GM21737 (cell line): ENCODE results near the gene CXCL6.

ENCODE experiments used
- ATAC-seq: cut with Tn5 transposase; IDR thresholded peaks from one replicate; pipeline ENCODE4 v1.9.1; 2021; ENCODE audit warnings: mild to moderate bottlenecking, moderate library complexity; ENCODE audit not compliant: unreplicated experiment

Gene CXCL6

GRCh38 chr4:73865431-73866096 lies 29.1 kb downstream of the CXCL6 start:
- no peak for ATAC-seq

GRCh38 chr4:73866246-73866645 lies 29.8 kb downstream of the CXCL6 start:
- no peak for ATAC-seq

- no peak for ATAC-seq
These were observed 31.3 kb downstream of the CXCL6 start for GRCh38 chr4:73867783-73868182.

DNA sequence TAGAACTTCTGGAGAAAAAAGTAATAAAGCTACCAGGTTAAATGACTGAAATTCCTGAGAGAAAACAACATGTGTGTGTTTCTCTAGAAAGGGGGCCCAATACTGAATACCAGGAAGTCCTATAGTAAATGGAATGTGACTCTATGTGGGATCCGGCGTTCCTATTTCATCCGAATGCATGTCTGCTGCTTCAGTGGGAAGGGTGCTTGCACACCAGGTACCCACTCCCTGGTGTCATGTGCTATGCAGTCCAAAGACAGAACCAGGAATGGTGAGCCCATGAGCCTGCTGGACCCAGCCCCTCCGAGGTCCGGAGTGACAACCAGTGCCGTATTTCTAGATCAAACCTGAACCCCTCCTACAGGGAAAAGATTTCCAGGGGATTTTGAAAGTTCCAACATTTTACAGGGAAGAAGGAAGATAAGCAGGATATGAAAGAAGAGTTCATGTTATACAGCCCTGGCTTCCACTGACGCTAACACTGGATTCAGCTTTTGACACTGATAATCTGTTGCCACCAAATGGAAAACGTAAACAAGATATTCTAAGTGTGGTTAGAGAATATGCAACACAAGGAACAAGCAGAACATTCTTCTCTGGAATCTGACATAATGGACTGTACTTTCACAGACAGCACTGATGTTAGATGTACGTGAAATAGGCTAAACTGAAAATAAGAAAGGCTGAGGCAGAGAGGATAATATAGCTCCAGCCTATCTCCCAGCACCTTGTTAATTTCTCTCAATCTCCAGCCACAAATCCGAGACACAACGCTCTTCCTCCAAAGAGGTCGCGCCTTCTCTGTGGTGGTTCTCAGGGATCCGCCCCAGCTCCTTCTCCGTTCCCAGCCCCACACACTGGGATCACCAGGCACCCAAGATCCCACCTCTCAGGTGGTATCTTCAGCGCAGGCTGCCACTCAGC lies 32.0 kb downstream of the CXCL6 start:
- no peak for ATAC-seq

- no peak for ATAC-seq
These were observed 32.9 kb downstream of the CXCL6 start, which contains the start of gene CXCL1 for GRCh38 chr4:73869130-73870055. TSS of gene CXCL1 (plus strand) at chr4:73869393. CDS start at chr4:73869471, 78 bp downstream.

DNA sequence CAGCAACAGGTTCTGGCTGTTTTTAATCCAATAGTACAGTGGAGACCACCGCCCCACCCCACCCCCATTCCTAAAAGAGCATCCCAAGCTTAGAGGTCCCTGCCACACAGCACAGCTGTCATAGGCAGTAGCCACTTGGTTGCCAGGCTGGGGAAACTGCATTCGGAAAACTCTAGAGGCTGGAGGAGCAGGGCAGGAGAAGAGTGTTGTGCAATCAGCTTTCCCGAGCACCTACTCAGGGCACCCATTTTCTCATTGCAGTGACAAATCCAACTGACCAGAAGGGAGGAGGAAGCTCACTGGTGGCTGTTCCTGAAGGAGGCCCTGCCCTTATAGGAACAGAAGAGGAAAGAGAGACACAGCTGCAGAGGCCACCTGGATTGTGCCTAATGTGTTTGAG lies 33.8 kb downstream of the CXCL6 start:
- ATAC-seq = no peak

GRCh38 chr4:73870768-73871167 lies 34.3 kb downstream of the CXCL6 start:
- ATAC-seq = no peak

DNA sequence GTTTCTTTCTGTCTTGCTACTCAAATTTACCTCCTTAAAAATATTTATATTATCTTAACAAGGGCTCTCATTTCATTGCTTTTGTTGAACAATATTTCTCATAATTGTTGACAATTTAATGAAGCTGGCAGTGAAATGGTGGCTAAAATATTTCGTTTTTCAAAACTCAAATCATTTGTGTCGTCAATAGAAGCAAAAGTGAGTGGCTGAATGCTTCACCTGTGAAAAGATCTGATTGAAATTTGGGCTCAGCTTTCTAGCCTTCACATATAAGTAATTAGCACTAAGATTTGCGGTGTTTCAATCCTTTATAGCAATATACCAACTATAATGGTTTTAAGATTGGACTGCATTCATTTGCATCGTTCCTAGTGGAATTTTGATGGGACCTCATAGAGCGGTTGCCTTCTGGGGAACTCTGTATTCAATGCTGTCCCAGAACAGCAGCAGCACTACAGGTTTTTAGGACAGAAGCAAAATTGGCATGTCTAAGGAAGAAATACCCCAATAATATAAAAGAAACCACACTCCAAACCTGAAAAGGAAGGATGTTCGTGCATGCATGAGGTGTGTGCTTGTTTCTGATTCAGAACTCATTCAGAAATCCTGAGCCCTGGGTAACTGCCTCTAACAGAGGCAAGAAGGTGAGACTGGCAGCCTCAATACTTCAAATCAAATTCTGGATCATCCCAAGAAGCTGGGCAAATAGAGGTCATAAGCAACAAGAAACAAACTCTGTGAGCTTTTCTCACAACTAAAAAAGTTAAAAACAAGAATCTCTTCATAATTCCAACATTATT lies 35.2 kb downstream of the CXCL6 start:
- no peak for ATAC-seq

DNA sequence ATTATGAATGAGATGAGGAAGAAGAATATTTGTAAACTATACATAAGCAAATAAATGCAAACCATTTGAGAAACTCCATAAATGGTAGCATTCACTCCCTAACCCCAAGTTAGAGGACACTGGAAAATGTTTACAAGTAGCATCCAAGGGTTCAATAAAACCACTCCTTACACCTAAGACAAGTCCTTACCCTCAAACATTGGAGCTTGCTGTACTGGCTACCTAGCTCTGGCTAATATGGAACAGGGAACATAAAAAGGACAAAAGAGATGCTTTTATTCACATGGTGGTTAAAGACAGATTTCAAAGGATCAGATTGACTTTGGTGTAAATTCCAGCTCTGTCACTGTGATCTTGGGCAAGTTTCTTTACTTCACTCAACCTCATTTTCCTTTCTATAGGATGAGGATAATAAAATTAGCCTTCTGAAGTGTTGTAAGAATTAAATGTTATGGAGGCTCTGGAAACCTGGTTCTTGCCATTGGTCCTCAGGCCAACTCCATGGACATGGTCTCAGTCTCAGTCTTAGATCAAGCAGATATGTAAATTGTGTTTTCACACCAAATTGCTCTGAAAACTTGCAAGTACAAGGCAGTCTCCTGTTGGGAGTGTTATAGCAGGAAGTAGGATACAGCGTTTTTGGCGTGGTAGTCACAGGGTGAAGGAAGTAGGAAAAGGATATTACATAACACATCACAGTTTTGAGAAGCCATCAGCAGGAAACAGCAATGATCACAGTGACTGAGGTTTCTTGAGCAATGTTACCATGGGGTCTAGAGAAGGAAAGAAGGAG lies 36.0 kb downstream of the CXCL6 start:
- no peak for ATAC-seq

DNA sequence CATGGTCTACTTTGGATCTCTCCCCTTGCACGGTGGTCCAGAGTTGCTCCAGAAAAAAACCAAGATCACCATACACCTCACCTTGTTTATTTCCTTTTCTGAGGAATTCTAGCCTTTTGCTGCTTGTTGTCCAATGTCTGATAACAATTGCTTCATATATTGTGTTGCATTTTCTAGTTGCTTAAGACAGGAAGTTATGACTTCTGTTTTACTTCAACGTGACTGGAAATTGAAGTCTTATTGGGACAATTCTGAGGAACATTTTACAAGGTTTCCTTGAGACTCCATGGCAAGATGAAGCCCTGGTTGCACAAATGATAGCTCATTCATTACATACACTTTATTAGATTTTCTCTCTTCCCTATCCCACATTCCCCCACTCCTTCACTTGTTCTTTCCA lies 37.9 kb downstream of the CXCL6 start:
- ATAC-seq = no peak

- ATAC-seq = no peak
These were observed 38.9 kb downstream of the CXCL6 start for GRCh38 chr4:73875401-73875800.

DNA sequence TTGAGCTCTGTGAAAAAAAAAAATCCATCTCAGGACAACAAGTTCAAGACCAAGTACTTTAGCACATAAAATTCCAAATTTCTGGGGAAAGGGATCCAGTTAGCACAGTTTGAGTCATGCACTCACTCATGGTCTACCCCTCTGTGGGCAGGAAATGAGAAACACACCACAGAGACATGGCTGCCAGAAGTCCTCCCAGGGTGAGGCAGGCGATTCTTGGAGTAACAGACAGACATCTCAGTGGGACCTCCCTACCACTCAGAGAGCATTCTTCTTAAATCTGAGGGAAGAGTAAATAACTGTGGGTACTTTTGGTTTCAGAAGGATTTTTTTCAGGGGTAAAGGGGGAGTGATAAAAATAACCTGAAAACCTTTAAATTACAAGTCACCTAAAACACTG lies 46.8 kb downstream of the CXCL6 start:
- no peak for ATAC-seq

DNA sequence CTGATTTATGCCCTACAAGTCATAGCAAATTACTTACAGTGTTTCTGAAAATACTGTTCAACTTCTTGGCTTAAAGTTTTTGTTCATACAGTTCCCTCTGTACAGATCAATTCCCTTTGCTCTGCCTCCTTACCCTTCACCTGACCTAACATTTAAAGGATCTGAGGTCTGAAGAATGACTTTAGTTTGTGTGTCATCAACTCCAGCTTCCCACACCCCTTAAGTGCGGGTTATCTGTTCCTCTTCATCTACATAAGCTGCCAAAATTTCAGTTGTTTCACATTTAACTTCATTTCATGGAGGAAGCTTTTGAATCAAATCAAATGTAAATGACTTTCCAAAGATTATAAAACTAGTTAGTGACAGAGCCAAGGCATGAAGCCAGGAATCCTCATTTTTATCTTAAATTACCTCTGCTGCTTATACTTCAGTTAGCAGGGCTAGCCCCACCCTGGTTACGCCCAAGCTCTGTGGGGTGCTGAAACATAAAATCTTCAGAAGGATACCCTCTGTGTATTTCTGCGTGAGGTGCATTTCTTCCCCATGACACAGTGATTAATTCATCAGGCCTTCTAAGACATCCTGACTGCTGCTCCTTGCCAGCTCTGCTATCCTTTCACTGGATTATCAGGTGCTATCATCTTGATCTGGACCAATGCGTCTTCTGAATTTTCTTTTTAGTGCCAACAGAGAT lies 49.2 kb downstream of the CXCL6 start:
- ATAC-seq = no peak
